WTC11 (cell line): Measurements from ENCODE around the gene TMEM256. TPM values are rescaled to one million over a fixed set of nuclear protein-coding genes. Genes with fewer than 3 reads are reported as not detected.
"Not testable (repeated sequence)": the region's sequence is repeated elsewhere in the genome, so short reads cannot be mapped to it uniquely, and the experiment has no call there.

ENCODE experiments used
- ATAC-seq: fragments of 200-7000 bp; cut with Tn5 transposase; 2 replicates; pipeline ENCODE4 v1.10.0; 2021; ENCODE audit warnings: mild to moderate bottlenecking, moderate library complexity
- CTCF ChIA-PET: fragments of 300-600 bp; sonication (Branson Sonifier 250); formaldehyde crosslinking; loops from one replicate; lab custom pipeline; 2021; ENCODE audit warnings: antibody characterized with exemption; lab: Charles Lee
- POLR2A ChIA-PET: fragments of 350-600 bp; sonication (Branson Sonifier 250); formaldehyde crosslinking; loops from one replicate; lab custom pipeline; 2021; ENCODE audit warnings: antibody characterized with exemption; lab: Charles Lee
- DNase-seq: peaks from one replicate; pipeline ENCODE4 v3.0.0; 2021; ENCODE audit warnings: low spot score
- H3K27ac Mint-ChIP-seq: 2 replicates; pipeline ENCODE4 v1.8.0; 2021; ENCODE audit warnings: mixed read lengths
- H3K27me3 Mint-ChIP-seq: 2 replicates; pipeline ENCODE4 v1.8.0; 2021; ENCODE audit warnings: low read depth, mild to moderate bottlenecking, moderate library complexity, mixed read lengths
- H3K36me3 Mint-ChIP-seq: 2 replicates; pipeline ENCODE4 v1.8.0; 2021; ENCODE audit warnings: mixed read lengths
- H3K4me1 Mint-ChIP-seq: 2 replicates; pipeline ENCODE4 v1.8.0; 2022; ENCODE audit warnings: mixed read lengths
- H3K4me3 Mint-ChIP-seq: 2 replicates; pipeline ENCODE4 v1.8.0; 2021; ENCODE audit warnings: mild to moderate bottlenecking, moderate library complexity, mixed read lengths
- H3K9me3 Mint-ChIP-seq: 2 replicates; pipeline ENCODE4 v1.8.0; 2021; ENCODE audit warnings: mixed read lengths
- AFF4 ChIP-seq: sonication (generic); formaldehyde crosslinking; IDR thresholded peaks from 2 replicates; pipeline ENCODE4 v1.8.1; 2023; ENCODE audit warnings: mild to moderate bottlenecking, missing genetic modification reagents, borderline replicate concordance
- ATF1 ChIP-seq: sonication (generic); formaldehyde crosslinking; IDR thresholded peaks from 2 replicates; pipeline ENCODE4 v1.8.1; 2023; ENCODE audit warnings: mild to moderate bottlenecking, moderate library complexity, missing genetic modification reagents
- ATF6 ChIP-seq: sonication (generic); formaldehyde crosslinking; IDR thresholded peaks from 2 replicates; pipeline ENCODE4 v1.8.1; 2023; ENCODE audit warnings: mild to moderate bottlenecking, missing genetic modification reagents
- E2F1 ChIP-seq: sonication (generic); formaldehyde crosslinking; IDR thresholded peaks from 2 replicates; pipeline ENCODE4 v1.8.0; 2022; ENCODE audit warnings: mild to moderate bottlenecking, missing genetic modification reagents
- ETV6 ChIP-seq: sonication (generic); formaldehyde crosslinking; IDR thresholded peaks from 2 replicates; pipeline ENCODE4 v1.8.1; 2022; ENCODE audit warnings: mild to moderate bottlenecking, missing genetic modification reagents
- FOXJ3 ChIP-seq: sonication (generic); formaldehyde crosslinking; IDR thresholded peaks from 2 replicates; pipeline ENCODE4 v1.9.0; 2021; ENCODE audit warnings: missing genetic modification reagents, mild to moderate bottlenecking, borderline replicate concordance
- FOXP4 ChIP-seq: sonication (generic); formaldehyde crosslinking; IDR thresholded peaks from 2 replicates; pipeline ENCODE4 v1.8.0; 2022; ENCODE audit warnings: mild to moderate bottlenecking, missing genetic modification reagents
- MAX ChIP-seq: sonication (generic); formaldehyde crosslinking; IDR thresholded peaks from 2 replicates; pipeline ENCODE4 v1.8.0; 2022; ENCODE audit warnings: mild to moderate bottlenecking, missing genetic modification reagents
- MXD4 ChIP-seq: fragments of 250-450 bp; sonication (Bioruptor Pico); IDR thresholded peaks from 2 replicates; pipeline ENCODE4 v1.8.0; 2021; ENCODE audit warnings: mild to moderate bottlenecking, moderate library complexity, borderline replicate concordance
- NFATC4 ChIP-seq: fragments of 250-450 bp; sonication (Bioruptor Pico); IDR thresholded peaks from 2 replicates; pipeline ENCODE4 v1.9.0; 2021; ENCODE audit warnings: mild to moderate bottlenecking
- NFYB ChIP-seq: sonication (generic); formaldehyde crosslinking; conservative IDR thresholded peaks from 2 replicates; pipeline ENCODE4 v1.8.0; 2022; ENCODE audit warnings: low read depth, missing genetic modification reagents
- RELA ChIP-seq: sonication (generic); formaldehyde crosslinking; IDR thresholded peaks from 2 replicates; pipeline ENCODE4 v1.8.1; 2022; ENCODE audit warnings: missing genetic modification reagents, mild to moderate bottlenecking, borderline replicate concordance
- TEAD1 ChIP-seq: sonication (generic); formaldehyde crosslinking; IDR thresholded peaks from 2 replicates; pipeline ENCODE4 v1.8.0; 2022; ENCODE audit warnings: mild to moderate bottlenecking, missing genetic modification reagents
- ZBTB21 ChIP-seq: sonication (generic); formaldehyde crosslinking; IDR thresholded peaks from 2 replicates; pipeline ENCODE4 v1.8.1; 2023; ENCODE audit warnings: mild to moderate bottlenecking, missing genetic modification reagents, borderline replicate concordance
- ZNF121 ChIP-seq: sonication (generic); formaldehyde crosslinking; IDR thresholded peaks from 2 replicates; pipeline ENCODE4 v1.8.0; 2023; ENCODE audit warnings: missing genetic modification reagents
- ZNF138 ChIP-seq: sonication (generic); formaldehyde crosslinking; conservative IDR thresholded peaks from 2 replicates; pipeline ENCODE4 v1.8.1; 2022; ENCODE audit warnings: mild to moderate bottlenecking, moderate library complexity, missing genetic modification reagents
- ZNF396 ChIP-seq: fragments of 250-450 bp; sonication (Bioruptor Pico); IDR thresholded peaks from 2 replicates; pipeline ENCODE4 v1.8.0; 2021; ENCODE audit warnings: mild to moderate bottlenecking, moderate library complexity, borderline replicate concordance
- ZNF532 ChIP-seq: fragments of 250-450 bp; sonication (Bioruptor Pico); IDR thresholded peaks from 2 replicates; pipeline ENCODE4 v1.9.0; 2021; ENCODE audit warnings: mild to moderate bottlenecking, borderline replicate concordance
- ZNF671 ChIP-seq: fragments of 250-450 bp; sonication (Bioruptor Pico); IDR thresholded peaks from 2 replicates; pipeline ENCODE4 v1.8.0; 2021; ENCODE audit warnings: mild to moderate bottlenecking
- total RNA-seq: library from RNA; stranded (reverse); gene quantifications from 3 replicates; pipeline ENCODE4 v1.2.3, GENCODE V29; 2021

Gene TMEM256
- total RNA-seq, 1 experiment from 2014 or later = 132 TPM

GRCh38 chr17:7368599-7368994, 35.3 kb downstream of the TMEM256 start:
- H3K4me3 Mint-ChIP-seq, H3K9me3 Mint-ChIP-seq, H3K27me3 Mint-ChIP-seq, H3K36me3 Mint-ChIP-seq, DNase-seq: not testable (repeated sequence)
- TF ChIP-seq ETV6 (CRISPR knock-in tag) (peak; percentile 76; the same call in 1 of the 2 replicates), ZNF121 (peak; percentile 90)
- ChIA-PET POLR2A (interaction anchor here (0.9 to 1.4 kb wide), 2 partner anchors 12 to 14 kb away, joined by 3 to 4 read pairs; partner anchors contain the start of genes TMEM95 and TNK1), CTCF (interaction anchor here (0.7 to 2.3 kb wide), 15 partner anchors 12 to 192 kb away, joined by 3 to 22 read pairs (median 4); partner anchors contain the start of genes PLSCR3 and TNK1)
- H3K27ac Mint-ChIP-seq = peak overlapping the region; percentile 89; the same call in 1 of the 2 replicates
- H3K4me1 Mint-ChIP-seq = peaks cover 29% of the 10 kb centered on the region
- peak; percentile 43 for ATAC-seq

GRCh38 chr17:7367918-7368598, 35.8 kb downstream of the TMEM256 start:
- no peaks in the 10 kb centered on the region for H3K9me3 Mint-ChIP-seq
- ChIA-PET CTCF (interaction anchor here (0.6 to 2.3 kb wide), 15 partner anchors 12 to 193 kb away, joined by 3 to 22 read pairs (median 4); partner anchors contain the start of genes PLSCR3 and TNK1), POLR2A (interaction anchor here (0.6 to 1.4 kb wide), 3 partner anchors 13 to 32 kb away, joined by 3 to 4 read pairs (median 3); partner anchors contain the start of genes TMEM95 and TNK1)
- H3K36me3 Mint-ChIP-seq = no peaks in the 10 kb centered on the region
- TF ChIP-seq TEAD1 (no peak), FOXJ3 (CRISPR knock-in tag) (no peak), MXD4 (no peak), ZNF396 (no peak), RELA (CRISPR knock-in tag) (no peak), ZNF532 (no peak), MAX (CRISPR knock-in tag) (no peak), FOXP4 (CRISPR knock-in tag) (no peak), ETV6 (CRISPR knock-in tag) (no peak), ATF6 (CRISPR knock-in tag) (no peak), NFATC4 (CRISPR knock-in tag) (no peak), E2F1 (CRISPR knock-in tag) (no peak), AFF4 (no peak), ATF1 (no peak), ZBTB21 (CRISPR knock-in tag) (no peak), ZNF671 (CRISPR knock-in tag) (no peak), ZNF138 (CRISPR knock-in tag) (no peak), NFYB (CRISPR knock-in tag) (no peak)
- peaks cover 29% of the 10 kb centered on the region for H3K4me1 Mint-ChIP-seq
- ATAC-seq = peak; percentile 38
- peaks cover 4% of the 10 kb centered on the region for H3K27me3 Mint-ChIP-seq
- no peak overlapping the region for H3K4me3 Mint-ChIP-seq
- DNase-seq = no peak
- peak overlapping the region; percentile 89 for H3K27ac Mint-ChIP-seq
